Activated CD4-positive, alpha-beta T cell treated with anti-CD3 and anti-CD28 coated beads for 1 hour (primary cell): ENCODE data around the gene STT3B.

ENCODE experiments used
- DNase-seq: peaks from one replicate; pipeline ENCODE4 v3.0.0-alpha.2; 2020

Gene STT3B

DNA sequence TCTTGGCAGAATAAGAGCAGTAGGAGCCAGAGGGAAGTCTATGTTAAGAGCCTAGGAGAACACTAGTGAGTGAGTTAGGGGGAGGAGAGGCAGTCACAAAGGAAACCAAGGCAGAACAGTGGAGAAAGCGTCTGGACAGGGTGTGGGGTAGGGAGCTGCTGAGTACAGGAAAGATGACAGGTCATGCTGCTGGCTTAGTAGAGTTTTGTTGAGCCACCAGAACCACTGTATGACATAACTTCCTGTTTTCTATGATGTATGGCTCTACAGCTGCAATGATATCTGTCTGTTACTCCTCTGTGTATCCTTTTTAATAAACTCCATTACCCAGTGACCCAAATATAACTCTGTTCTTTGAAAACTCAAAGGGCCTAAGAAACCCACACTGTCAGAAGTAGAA is 10.6 kb upstream of the STT3B start:
- DNase-seq = no peak

- DNase-seq = no peak
Observed at GRCh38 chr3:31523543-31523942, 9.2 kb upstream of the STT3B start.

DNA sequence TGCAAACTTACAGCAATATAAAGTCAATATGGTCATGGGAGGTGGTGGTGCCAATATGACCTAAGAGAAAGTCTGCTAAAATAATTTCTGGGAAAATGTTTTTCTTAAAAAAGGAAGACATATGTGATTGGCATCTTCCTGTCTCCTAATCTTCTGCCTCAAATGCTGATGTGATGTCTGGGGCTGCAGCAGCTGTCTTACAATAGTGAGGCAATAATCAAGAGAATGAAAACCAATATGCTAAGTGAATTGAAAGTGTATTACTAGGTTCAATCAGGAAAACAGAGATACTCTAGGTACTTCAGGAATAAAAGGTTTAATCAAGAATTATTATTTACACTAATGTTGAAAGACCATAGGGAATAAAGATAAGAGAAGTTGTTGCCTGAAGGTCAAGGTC is 7.2 kb upstream of the STT3B start:
- DNase-seq = no peak

- DNase-seq = no peak
Observed at GRCh38 chr3:31529421-31529820, 3.3 kb upstream of the STT3B start.

GRCh38 chr3:31530039-31530959 is 2.4 kb upstream of the STT3B start:
- no peak for DNase-seq

GRCh38 chr3:31530960-31531335 is 1.8 kb upstream of the STT3B start:
- DNase-seq = no peak

DNA sequence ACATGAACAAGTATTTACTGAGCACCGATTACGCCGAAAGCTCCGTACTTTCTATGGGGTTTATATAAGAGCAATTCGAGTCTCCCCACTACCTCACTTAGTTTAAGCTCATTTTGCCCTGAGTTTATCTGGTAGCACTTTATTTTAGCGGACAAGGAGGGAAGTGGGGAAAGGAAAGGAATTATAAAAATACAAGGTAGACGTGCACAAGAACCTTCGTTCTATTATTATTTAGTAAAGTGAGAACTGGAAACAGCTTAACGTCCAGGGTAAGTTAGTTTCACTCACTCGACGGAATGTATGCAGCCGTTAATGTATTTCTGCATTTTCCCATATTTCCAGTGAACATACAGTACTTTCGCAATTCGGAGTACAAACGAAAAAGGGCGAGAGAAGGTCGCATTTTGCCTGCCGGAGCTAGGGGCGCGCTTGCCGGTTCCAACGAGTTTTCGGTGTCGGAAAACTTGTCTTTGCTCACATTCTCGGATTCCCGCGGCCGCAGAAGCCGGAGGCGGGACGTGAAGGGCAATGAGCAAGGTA is 1.2 kb upstream of the STT3B start:
- no peak for DNase-seq

DNA sequence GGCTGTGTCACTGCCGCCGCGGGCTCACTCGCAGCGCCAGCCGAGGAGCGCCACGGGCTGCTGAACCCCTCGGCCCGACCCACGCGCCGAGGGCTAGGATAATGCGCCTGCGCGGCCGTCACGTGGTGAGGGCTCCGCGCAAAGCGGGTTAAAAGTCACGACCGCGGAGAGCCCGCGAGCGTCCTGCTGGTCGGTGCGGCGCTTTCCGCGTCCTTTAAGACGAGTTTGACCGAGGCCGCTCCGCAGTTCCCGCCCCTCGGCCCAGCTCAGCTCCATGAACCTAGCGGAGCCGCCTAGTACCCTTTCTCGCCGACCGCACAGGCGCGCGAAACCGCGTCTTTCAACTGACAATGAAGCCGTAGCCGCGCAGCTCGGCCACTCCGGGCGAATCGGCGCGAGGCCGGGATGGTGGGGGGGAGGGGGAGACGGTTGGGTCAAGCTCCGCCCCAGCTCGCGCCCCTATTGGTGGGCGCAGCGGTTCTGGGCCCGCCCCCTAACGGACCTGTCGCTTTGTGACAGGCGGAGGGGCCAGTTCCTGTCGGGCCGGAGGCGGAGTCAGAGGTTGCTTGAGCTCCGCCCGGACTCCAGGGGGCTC is 636 bp upstream of the STT3B start:
- DNase-seq = peak; percentile 98

GRCh38 chr3:31533169-31534064 is 692 bp downstream of the STT3B start:
- peak; percentile 35 for DNase-seq

- no peak for DNase-seq
Observed at GRCh38 chr3:31534065-31534425, 1.3 kb downstream of the STT3B start.

DNA sequence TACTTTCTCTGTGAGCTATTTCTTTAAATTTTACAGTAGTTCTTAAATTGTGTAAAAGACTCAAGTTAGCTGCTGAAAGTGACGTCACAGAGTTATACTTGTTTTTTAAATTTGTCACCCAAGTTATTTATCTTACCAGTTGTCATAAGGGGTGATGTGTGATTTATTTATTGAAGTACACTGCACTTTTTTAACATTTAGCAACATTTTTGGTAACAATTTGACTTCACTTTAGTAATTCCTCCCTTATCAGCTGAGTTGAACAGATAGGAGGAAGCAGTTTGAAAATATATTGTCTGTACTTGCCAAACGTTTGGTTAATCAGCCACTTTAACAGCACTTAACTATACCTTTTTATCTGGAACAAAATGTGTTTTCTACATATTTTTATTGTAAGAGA is 3.8 kb downstream of the STT3B start:
- no peak for DNase-seq

GRCh38 chr3:31538801-31539200 is 6.1 kb downstream of the STT3B start:
- DNase-seq = no peak

- no peak for DNase-seq
Observed at GRCh38 chr3:31539275-31539674, 6.5 kb downstream of the STT3B start.

DNA sequence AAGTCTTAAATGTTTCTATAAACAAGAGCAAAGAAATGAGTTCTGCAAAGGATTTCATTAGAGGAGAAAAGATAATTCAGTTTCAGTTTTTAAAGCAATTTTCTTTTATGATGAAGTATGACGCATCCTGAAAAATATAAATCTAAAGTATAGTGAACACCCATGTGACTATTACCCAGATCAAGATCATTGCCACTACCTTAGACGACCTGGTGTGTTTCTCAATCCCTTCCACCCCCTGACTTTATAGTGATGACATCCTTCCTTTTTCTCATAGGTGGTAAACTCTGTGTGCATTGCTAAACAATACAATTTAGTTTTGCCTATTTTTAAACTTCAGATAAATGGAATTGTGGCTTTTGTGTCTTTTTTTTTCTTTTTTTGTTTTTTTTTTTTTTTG is 8.4 kb downstream of the STT3B start:
- no peak for DNase-seq

GRCh38 chr3:31542246-31542645 is 9.5 kb downstream of the STT3B start:
- DNase-seq = no peak

DNA sequence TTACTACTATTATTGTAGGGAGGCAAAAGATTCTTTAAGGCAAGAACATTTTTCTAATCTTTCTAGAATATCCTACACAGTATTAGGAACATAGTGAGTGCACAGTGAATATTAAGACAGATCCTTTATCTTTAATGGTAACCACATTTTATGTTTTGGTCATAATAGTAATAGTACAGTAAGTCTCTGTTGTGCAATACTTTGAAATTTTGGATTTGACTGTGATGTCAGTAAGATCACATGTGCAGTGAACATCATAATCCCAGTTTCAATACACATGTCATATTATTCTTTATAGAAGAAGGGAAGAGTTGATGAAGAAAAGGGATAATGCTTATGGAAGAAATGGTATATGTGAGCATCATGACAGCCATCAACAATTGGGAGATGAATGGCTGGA is 10.7 kb downstream of the STT3B start:
- DNase-seq = no peak

DNA sequence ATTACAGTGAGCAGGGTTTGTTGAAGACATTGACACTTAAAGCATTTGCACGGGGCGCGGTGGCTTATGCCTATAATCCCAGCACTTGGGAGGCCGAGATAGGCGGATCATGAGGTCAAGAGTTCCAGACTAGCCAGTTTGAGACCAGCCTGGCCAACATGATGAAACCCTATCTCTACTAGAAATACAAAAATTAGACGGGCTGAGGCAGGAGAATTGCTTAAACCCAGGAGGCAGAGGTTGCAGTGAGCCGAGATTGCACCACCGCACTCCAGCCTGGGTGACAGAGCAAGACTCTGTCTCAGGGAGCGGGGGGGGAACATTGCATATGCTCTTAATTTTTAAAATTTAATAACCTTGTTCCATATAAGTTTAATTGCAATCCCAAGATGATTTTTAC is 11.9 kb downstream of the STT3B start:
- no peak for DNase-seq

DNA sequence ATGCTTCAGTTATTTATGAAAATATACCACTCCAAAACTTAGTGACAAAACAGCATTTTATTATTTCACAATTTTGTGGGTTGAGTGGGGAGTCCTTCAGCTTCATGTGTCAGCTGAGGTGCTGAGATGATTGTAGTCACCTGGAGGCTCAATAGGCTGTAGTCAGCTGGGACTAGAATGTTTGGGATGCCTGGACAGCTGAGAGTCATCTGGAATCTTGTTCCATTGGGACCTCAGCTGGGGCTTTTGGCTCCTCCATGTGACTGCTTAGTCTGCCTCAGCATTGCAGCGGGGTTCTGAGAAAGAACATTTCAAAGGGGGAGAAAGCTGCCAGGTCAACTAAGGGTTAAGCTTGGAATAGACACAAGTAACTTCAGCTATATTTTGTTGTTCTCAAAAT is 13.4 kb downstream of the STT3B start:
- DNase-seq = no peak

GRCh38 chr3:31546725-31547124 is 14.0 kb downstream of the STT3B start:
- DNase-seq = no peak

- no peak for DNase-seq
Observed at GRCh38 chr3:31550452-31551251, 17.9 kb downstream of the STT3B start.

DNA sequence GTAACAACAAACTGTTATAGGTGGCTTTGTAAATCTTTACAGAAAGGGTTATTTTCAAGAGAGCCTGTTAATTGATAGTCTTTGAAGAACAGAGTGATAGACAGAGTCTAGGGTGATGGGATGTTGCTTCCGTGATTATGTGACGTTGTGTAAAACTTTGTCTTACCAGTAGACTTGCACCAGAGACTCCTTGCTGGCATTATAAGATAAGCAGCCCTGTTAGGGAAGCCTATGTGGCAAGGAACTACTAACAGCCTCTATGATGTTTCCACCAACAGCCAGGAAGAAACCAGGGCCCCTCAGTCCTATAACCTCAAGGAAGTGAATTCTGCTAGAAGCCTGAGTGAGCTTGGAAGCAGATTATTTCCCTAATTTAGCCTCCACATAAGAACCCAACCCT is 18.9 kb downstream of the STT3B start:
- no peak for DNase-seq

DNA sequence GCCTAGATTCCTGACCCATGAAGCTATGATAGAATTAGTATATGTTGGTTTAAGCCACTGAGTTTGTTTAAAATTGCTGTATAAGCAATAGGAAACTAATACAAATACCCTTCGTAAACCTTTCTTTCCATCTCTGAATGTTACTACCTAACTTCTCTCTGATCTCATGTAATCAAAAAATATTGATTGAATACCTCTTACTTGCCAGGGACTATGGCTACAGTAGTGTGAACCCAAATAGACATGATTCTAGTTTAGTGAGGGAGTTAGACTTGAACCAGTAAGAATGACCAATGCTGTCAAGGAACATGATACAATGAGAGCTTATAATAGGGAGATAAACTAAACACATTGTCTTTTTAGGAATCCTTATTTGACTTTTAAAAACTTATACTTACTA is 19.4 kb downstream of the STT3B start:
- no peak for DNase-seq

GRCh38 chr3:31553258-31553657 is 20.5 kb downstream of the STT3B start:
- no peak for DNase-seq
